Glomerular visceral epithelial cell (primary cell): ENCODE measurements around the gene KIF1B.
"Not testable (repeated sequence)": the region's sequence is repeated elsewhere in the genome, so short reads cannot be mapped to it uniquely, and the experiment has no call there.

Source experiments
- DNase-seq: peaks from one replicate; pipeline ENCODE4 v3.0.0-alpha.2; 2016; ENCODE audit errors: extremely low spot score

Gene KIF1B

GRCh38 chr1:10192263-10192662 lies 18.1 kb upstream of the KIF1B start:
- DNase-seq: no peak

- DNase-seq: no peak
Measured at GRCh38 chr1:10193288-10193687, 17.1 kb upstream of the KIF1B start.

DNA sequence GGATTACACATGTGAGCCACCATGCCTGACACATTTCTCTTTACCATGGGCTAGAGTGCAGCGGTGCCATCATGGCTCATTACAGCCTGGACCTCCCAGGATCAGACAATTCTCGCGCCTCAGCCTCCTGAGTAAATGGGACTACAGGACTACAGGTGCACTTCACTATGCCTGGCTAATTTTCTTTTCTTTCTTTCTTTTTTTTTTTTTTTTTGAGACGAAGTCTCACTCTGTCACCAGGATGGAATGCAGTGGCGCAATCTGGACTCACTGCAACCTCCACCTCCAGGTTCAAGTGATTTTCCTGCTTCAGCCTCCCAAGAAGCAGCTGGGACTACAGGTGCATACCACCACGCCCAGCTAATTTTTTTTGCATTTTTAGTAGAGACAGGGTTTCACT lies 14.8 kb upstream of the KIF1B start:
- DNase-seq: peak; percentile 57

- peak; percentile 8 for DNase-seq
Measured at GRCh38 chr1:10196976-10197375, 13.4 kb upstream of the KIF1B start.

DNA sequence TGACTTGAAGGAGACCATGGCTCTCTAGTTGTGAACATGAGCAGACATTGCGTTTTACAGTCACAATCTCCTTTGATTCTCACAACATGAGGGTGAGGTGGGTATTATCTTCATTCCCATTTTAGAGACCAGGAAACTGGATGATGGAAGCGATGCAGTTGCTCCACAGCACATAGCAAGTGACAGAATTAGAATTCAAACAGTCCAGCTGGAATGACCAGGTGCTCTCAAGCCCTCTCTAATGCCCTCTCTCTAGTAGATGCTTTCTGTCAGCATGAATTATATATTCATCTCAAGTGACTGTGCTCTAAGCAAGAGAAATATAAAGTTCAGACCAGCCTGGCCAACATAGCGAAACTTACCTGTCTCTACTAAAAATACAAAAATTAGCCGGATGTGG lies 9.8 kb upstream of the KIF1B start:
- no peak for DNase-seq

GRCh38 chr1:10204003-10204642 lies 6.2 kb upstream of the KIF1B start:
- no peak for DNase-seq

GRCh38 chr1:10205206-10205605 lies 5.2 kb upstream of the KIF1B start:
- not testable (repeated sequence) for DNase-seq

- DNase-seq: no peak
Measured at GRCh38 chr1:10207810-10208209, 2.6 kb upstream of the KIF1B start.

DNA sequence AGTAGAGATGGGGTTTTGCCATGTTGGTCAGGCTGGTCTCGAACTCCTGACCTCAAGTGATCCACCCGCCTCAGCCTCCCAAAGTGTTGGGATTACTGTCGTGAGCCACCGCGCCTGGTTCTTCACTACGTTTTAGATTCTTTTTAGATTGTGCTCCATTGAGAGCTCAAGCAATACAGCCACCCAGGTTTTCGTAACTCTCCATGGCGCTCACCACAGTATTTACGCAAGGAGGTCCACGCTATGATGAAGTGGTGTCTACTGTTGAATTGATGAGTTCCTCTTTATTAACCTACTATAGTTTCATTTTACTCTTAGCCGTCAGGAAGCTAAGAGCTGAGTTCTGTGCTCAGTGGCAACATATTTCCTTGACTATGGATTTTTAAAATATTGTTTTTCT lies 1.8 kb upstream of the KIF1B start:
- no peak for DNase-seq

- DNase-seq: no peak
Measured at GRCh38 chr1:10209590-10209904, 823 bp upstream of the KIF1B start.

DNA sequence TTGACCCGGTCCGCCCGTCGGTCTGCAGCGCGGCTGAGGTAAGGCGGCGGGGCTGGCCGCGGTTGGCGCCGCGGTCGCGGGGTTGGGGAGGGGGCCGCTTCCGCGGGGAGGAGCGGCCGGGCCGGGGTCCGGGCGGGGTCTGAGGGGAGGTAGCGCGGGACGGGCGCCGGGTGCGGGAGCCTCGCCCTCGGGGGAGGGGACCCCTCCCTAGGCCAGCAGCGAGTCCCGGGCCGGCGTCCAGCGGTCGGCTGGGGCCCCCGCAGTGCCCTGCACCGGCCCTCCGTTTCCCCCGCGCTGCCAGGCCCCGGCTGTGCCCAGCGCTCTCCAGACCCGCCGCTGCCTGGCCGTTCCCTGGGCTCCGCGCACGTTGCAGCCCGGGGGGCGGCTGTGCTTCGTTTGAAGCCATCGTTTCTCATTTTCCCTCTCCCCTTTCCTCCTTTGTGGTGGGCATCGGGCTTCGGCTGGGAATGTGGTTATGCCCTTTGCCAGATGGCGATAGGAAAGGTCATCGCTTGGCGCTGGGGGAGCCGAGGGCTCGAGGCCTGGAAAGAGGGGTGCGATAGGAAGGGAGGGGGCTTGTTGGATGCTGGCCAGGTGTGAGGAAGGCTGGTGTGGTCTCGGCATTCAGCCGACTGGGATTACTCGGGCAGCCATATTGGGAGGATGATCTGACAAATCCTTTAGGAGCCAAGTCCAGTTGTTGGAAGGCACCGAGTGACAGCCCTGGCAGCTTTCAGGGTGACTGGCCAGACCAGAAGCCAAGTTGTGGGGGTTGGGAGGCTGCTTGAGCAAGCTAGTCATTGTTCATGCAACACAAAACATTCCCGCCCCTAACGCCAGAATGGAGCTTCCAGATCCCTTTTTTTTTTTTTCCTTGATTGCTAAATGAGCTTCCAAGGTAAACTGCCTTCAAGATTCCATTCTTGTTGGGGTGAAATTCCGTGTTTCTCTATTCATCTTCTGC lies 753 bp downstream of the KIF1B start:
- peak; percentile 85 for DNase-seq

GRCh38 chr1:10211805-10212410 lies 1.5 kb downstream of the KIF1B start:
- peak; percentile 52 for DNase-seq

- DNase-seq: no peak
Measured at GRCh38 chr1:10212476-10212875, 2.1 kb downstream of the KIF1B start.

DNA sequence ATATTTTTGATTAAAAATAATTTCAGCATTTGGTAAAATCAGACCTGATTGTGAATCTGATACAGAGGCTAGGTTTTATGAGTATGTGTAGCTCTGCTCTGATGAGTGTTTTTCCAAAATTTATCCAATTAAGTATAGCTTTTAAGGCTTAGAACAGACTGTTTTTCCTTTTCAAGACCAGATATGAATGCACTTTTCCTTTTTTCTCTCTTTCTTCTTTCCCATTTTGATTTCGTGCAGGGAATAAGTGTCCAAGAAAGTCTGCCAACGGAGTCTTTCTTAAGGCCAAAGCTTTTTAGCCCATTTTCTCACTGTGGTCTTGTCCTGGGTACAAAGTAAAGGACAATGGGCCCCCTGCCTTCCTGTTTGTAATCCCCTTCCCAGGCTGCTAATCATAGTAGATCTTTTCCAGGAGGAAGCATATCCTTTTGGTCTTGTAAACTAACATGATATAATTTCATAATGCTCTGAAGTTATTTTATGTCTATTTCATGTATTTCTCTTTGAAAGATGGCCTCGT lies 2.9 kb downstream of the KIF1B start:
- no peak for DNase-seq

DNA sequence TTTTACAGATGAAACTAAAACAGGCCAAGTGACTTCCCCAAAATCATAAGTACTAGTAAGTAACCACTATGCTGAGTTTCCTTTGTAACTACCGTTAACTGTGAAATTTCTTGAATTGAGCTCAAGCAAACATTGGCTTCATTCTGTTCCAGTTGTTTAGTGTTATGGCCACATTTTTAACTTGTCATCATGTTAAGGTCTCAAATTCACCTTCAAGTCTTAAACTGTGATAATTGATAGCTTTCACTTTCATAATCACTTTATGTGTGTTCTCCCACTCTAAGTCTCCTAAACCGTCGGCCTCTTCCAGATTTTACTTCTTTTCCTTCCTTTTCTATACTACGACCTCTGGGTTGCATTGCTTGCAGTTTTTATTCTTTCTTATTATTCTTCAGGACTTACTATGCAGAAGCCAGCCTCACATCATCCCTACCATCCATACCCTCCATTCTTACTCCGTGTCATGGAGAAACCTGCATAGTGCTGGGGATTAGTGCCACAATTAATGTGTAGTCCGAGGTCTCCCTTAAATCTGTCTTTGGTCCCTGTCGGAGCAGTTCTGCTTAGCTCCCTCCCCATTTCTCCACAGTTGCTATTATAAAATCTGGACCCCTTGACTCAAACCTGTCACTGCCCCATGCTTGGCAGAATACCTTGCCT lies 5.8 kb downstream of the KIF1B start:
- no peak for DNase-seq

GRCh38 chr1:10217748-10218441 lies 7.5 kb downstream of the KIF1B start:
- DNase-seq: peak; percentile 64

DNA sequence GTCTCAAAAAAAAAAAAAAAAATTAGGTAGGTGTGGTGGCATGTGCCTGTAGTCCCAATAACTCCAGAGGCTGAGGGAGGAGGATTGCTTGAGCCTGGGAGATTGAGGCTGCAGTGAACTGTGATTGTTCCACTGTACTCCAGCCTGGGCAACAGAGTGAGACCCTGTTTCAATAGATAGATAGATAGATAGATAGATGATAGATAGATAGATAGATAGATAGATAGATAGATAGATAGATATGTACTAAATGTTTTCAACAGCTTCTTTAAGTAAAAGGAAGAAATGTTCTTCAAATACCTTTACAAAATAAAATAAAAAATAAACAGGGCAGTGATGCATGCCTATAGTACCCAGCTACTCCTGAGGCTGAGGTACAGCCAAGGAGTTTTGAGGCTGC lies 9.8 kb downstream of the KIF1B start:
- DNase-seq: no peak

DNA sequence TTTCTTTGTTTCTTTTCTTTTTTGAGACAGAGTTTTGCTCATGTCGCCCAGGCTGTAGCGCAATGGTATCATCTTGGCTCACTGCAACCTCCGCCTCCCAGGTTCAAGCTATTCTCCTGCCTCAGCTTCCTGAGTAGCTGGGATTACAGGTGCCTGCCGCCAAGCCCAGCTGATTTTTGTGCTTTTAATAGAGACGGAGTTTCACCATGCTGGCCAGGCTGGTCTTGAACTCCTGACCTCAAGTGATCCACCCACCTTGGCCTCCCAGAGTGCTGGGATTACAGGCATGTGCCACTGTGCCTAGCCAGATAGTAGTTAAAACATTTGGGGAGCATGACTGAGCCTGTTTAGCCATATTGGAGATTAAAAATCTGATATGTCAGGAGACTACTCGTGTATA lies 10.3 kb downstream of the KIF1B start:
- not testable (repeated sequence) for DNase-seq

DNA sequence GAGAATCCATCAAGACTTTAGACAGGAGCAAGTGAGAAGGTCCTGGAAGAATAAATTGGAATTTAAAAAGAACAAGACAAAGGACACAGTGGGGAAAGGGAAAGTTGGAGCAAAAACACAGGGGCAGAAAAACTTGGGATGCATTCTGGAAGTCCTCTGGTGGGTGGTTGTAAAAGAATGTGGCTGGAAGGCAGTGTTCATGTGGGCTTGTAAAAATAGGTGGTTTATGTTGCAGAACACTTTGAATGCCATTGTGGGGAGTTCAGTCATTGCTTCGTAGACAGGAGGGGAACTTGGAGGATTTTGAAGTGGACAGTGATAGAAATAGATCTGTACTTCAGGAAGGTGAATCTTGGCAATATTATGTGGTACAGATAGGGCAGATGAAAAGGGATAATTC lies 15.2 kb downstream of the KIF1B start:
- DNase-seq: peak; percentile 47

- DNase-seq: no peak
Measured at GRCh38 chr1:10228528-10228927, 18.2 kb downstream of the KIF1B start.

GRCh38 chr1:10229903-10230302 lies 19.5 kb downstream of the KIF1B start:
- no peak for DNase-seq

DNA sequence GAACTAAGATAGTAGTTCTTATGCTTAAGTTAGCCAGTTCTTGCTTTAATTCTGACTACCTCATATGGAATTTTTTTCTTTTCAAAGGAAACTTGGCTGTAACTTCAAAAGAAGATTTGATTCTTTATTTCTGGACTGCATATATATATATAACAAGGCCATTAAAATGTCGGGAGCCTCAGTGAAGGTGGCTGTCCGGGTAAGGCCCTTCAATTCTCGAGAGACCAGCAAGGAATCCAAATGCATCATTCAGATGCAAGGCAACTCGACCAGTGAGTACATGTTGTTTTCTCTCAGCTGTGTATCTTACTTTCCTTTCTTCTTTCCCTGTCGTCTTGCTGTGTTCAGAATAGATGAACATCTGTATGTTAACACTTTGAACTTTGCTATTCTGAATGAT lies 21.8 kb downstream of the KIF1B start:
- no peak for DNase-seq
